ENCODE results near the gene PCED1A. TPM values are rescaled to one million over a fixed set of nuclear protein-coding genes. Genes with fewer than 3 reads are reported as not detected.
"Not testable (repeated sequence)": the region's sequence is repeated elsewhere in the genome, so short reads cannot be mapped to it uniquely, and the experiment has no call there.

PCED1A gene
- total RNA-seq, 1 experiment from 2014 or later = 11.9 TPM

- no peak for DNase-seq (ENCODE audit: low spot score)
Observed at GRCh38 chr20:2829376-2829775, 11.1 kb downstream of the PCED1A start.

- DNase-seq (ENCODE audit: low spot score) = no peak
Observed at GRCh38 chr20:2826655-2827054, 13.8 kb downstream of the PCED1A start.

GRCh38 chr20:2825761-2826160, 14.7 kb downstream of the PCED1A start:
- no peak for DNase-seq (ENCODE audit: low spot score)

- DNase-seq (ENCODE audit: low spot score) = peak; percentile 38
Observed at GRCh38 chr20:2822073-2822472, 18.4 kb downstream of the PCED1A start.

- DNase-seq (ENCODE audit: low spot score) = no peak
Observed at GRCh38 chr20:2820896-2821869, 19.3 kb downstream of the PCED1A start.

GRCh38 chr20:2820084-2820895, 20.2 kb downstream of the PCED1A start:
- no peak for DNase-seq (ENCODE audit: low spot score)

GRCh38 chr20:2817891-2818595, 22.4 kb downstream of the PCED1A start:
- DNase-seq (ENCODE audit: low spot score) = no peak

- DNase-seq (ENCODE audit: low spot score) = no peak
Observed at GRCh38 chr20:2817341-2817726, 23.1 kb downstream of the PCED1A start.

- DNase-seq (ENCODE audit: low spot score) = no peak
Observed at GRCh38 chr20:2816583-2817340, 23.7 kb downstream of the PCED1A start.

- no peak for DNase-seq (ENCODE audit: low spot score)
Observed at GRCh38 chr20:2816030-2816582, 24.3 kb downstream of the PCED1A start, which contains the start of gene TMEM239. TMEM239 (plus strand) TSS chr20:2816364; CDS start chr20:2816555, 191 bp downstream.

GRCh38 chr20:2815242-2815900, 25.1 kb downstream of the PCED1A start:
- no peak for DNase-seq (ENCODE audit: low spot score)

- DNase-seq (ENCODE audit: low spot score) = peak; percentile 95
Observed at GRCh38 chr20:2814587-2815051, 25.8 kb downstream of the PCED1A start, which contains the start of gene C20orf141. C20orf141 (plus strand) TSS chr20:2814987; CDS start chr20:2815185, 198 bp downstream.

- DNase-seq (ENCODE audit: low spot score) = no peak
Observed at GRCh38 chr20:2814076-2814475, 26.4 kb downstream of the PCED1A start.

- DNase-seq (ENCODE audit: low spot score) = no peak
Observed at GRCh38 chr20:2812189-2812588, 28.3 kb downstream of the PCED1A start.

- DNase-seq (ENCODE audit: low spot score) = no peak
Observed at GRCh38 chr20:2809690-2810089, 30.8 kb downstream of the PCED1A start.

GRCh38 chr20:2807929-2808328, 32.5 kb downstream of the PCED1A start:
- not testable (repeated sequence) for DNase-seq (ENCODE audit: low spot score)

GRCh38 chr20:2807019-2807418, 33.4 kb downstream of the PCED1A start:
- no peak for DNase-seq (ENCODE audit: low spot score)

- no peak for DNase-seq (ENCODE audit: low spot score)
Observed at GRCh38 chr20:2806351-2806701, 34.1 kb downstream of the PCED1A start.

- no peak for DNase-seq (ENCODE audit: low spot score)
Observed at GRCh38 chr20:2805689-2806350, 34.6 kb downstream of the PCED1A start.

All from A172 (cell line).